CD4-positive, alpha-beta T cell treated with Interleukin-6 for 4 hours (primary cell): ENCODE measurements around the gene PCDHGA2.
"Not testable (repeated sequence)": the region's sequence is repeated elsewhere in the genome, so short reads cannot be mapped to it uniquely, and the experiment has no call there.

Experiments used
- DNase-seq: peaks from one replicate; pipeline ENCODE4 v3.0.0-alpha.2; 2020; ENCODE audit warnings: mixed read lengths

The PCDHGA2 gene

GRCh38 chr5:141338538-141339306 lies at the start of gene PCDHGA2:
Gene PCDHGA2 (plus strand): TSS chr5:141338760.
- DNase-seq, result no peak

- no peak for DNase-seq
Measured at GRCh38 chr5:141298376-141298775, 40.2 kb upstream of the PCDHGA2 start.

GRCh38 chr5:141303756-141304155 lies 34.8 kb upstream of the PCDHGA2 start, which contains the start of gene SLC25A2:
Gene SLC25A2 (minus strand): TSS chr5:141304049. CDS start chr5:141303865, 184 bp downstream.
- no peak for DNase-seq

- DNase-seq, result no peak
Measured at GRCh38 chr5:141306630-141307029, 31.9 kb upstream of the PCDHGA2 start.

- no peak for DNase-seq
Measured at GRCh38 chr5:141313711-141314110, 24.8 kb upstream of the PCDHGA2 start.

GRCh38 chr5:141316963-141317362 lies 21.6 kb upstream of the PCDHGA2 start:
- not testable (repeated sequence) for DNase-seq

GRCh38 chr5:141319202-141319601 lies 19.4 kb upstream of the PCDHGA2 start:
- no peak for DNase-seq

- no peak for DNase-seq
Measured at GRCh38 chr5:141319699-141320098, 18.9 kb upstream of the PCDHGA2 start.

GRCh38 chr5:141320225-141321169 lies 18.1 kb upstream of the PCDHGA2 start, which contains the start of gene TAF7:
Gene TAF7 (minus strand): TSS chr5:141320784. CDS start chr5:141320044, 740 bp downstream.
- peak; percentile 94 for DNase-seq

GRCh38 chr5:141322261-141322660 lies 16.3 kb upstream of the PCDHGA2 start:
- DNase-seq, result no peak

GRCh38 chr5:141326088-141326854 lies 12.3 kb upstream of the PCDHGA2 start:
- DNase-seq, result peak; percentile 77

GRCh38 chr5:141328231-141328630 lies 10.3 kb upstream of the PCDHGA2 start:
- no peak for DNase-seq

- peak; percentile 38 for DNase-seq
Measured at GRCh38 chr5:141330299-141331080, 8.1 kb upstream of the PCDHGA2 start, which contains the start of gene PCDHGA1. Gene PCDHGA1 (plus strand): TSS chr5:141330514.

GRCh38 chr5:141332571-141332970 lies 6.0 kb upstream of the PCDHGA2 start:
- DNase-seq, result not testable (repeated sequence)

GRCh38 chr5:141340781-141341354 lies 2.3 kb downstream of the PCDHGA2 start:
- not testable (repeated sequence) for DNase-seq

GRCh38 chr5:141342773-141343172 lies 4.2 kb downstream of the PCDHGA2 start:
- DNase-seq, result no peak

GRCh38 chr5:141343242-141343952 lies 4.8 kb downstream of the PCDHGA2 start, which contains the start of gene PCDHGA3:
Gene PCDHGA3 (plus strand): TSS chr5:141343829. CDS start chr5:141344034, 205 bp downstream.
- DNase-seq, result no peak

- DNase-seq, result no peak
Measured at GRCh38 chr5:141343953-141344463, 5.4 kb downstream of the PCDHGA2 start.

- no peak for DNase-seq
Measured at GRCh38 chr5:141345327-141345726, 6.8 kb downstream of the PCDHGA2 start.

GRCh38 chr5:141346017-141346416 lies 7.5 kb downstream of the PCDHGA2 start:
- not testable (repeated sequence) for DNase-seq
